SK-N-SH (cell line): Measurements from ENCODE around the gene PTPN14. TPM values are rescaled to one million over a fixed set of nuclear protein-coding genes. Genes with fewer than 3 reads are reported as not detected.

Source experiments
- CTCF ChIA-PET: fragments of 300-600, 350-600 bp; formaldehyde crosslinking; extraction: SDS; loops from one replicate; lab custom pipeline; 2021; lab: Yijun Ruan, JAX
- POLR2A ChIA-PET: fragments of 350-600 bp; sonication (Branson Sonifier 250); formaldehyde crosslinking; extraction: SDS; loops from one replicate; lab custom pipeline; 2020; ENCODE audit warnings: antibody characterized with exemption, inconsistent platforms; lab: Yijun Ruan, JAX
- DNase-seq: peaks from one replicate; pipeline ENCODE4 v3.0.0; 2012
- H2AFZ ChIP-seq: fragments of 200-600 bp; sonication (generic); 2 replicates; pipeline ENCODE4 v1.8.1; 2016; ENCODE audit warnings: antibody characterized with exemption, mild to moderate bottlenecking, low read depth
- H3F3A ChIP-seq: fragments of 200-600 bp; sonication (generic); replicated peaks from 2 replicates; pipeline ENCODE3; 2016; ENCODE audit warnings: antibody characterized with exemption, mild to moderate bottlenecking; ENCODE audit not compliant: insufficient read depth
- H3K27ac ChIP-seq, 2 experiments: fragments of 200-500 bp in 1 of 2; fragments of 200-600 bp in 1 of 2; sonication (Bioruptor generic) in 1 of 2; sonication (generic), shearing (Covaris generic) in 1 of 2; 2 replicates each; pipeline versions ENCODE4 v1.5.1 to v1.6.1; 2014 to 2016; ENCODE audit warnings: low read depth in 2 of 2, inconsistent platforms in 1 of 2, low read length in 1 of 2, mild to moderate bottlenecking in 1 of 2, mixed read lengths in 1 of 2
- H3K27me3 ChIP-seq: fragments of 200-600 bp; sonication (generic), shearing (Covaris generic); 2 replicates; pipeline ENCODE4 v1.6.1; 2016; ENCODE audit warnings: mixed run types; ENCODE audit not compliant: insufficient read depth
- H3K36me3 ChIP-seq, 2 experiments: fragments of 200-500 bp in 1 of 2; fragments of 200-600 bp in 1 of 2; sonication (Bioruptor generic) in 1 of 2; sonication (generic) in 1 of 2; replicated peaks in 1 of 2; 2 replicates each; pipeline versions ENCODE3 to v1.5.1; 2014 to 2016; ENCODE audit warnings: low read length in 1 of 2, mild to moderate bottlenecking in 1 of 2; ENCODE audit not compliant: insufficient read depth in 2 of 2, control insufficient read depth in 1 of 2
- H3K4me1 ChIP-seq, 2 experiments: fragments of 200-500 bp in 1 of 2; fragments of 200-600 bp in 1 of 2; sonication (Bioruptor generic) in 1 of 2; sonication (generic), shearing (Covaris generic) in 1 of 2; 2 replicates each; pipeline versions ENCODE4 v1.5.1 to v1.6.1; 2014 to 2016; ENCODE audit warnings: low read depth in 1 of 2, low read length in 1 of 2, mixed run types in 1 of 2; ENCODE audit not compliant: insufficient read depth in 2 of 2, control insufficient read depth in 1 of 2
- H3K4me2 ChIP-seq: fragments of 200-600 bp; sonication (generic), shearing (Covaris generic); 2 replicates; pipeline ENCODE4 v1.6.1; 2017; ENCODE audit warnings: mixed run types
- H3K4me3 ChIP-seq, 2 experiments: fragments of 200-500 bp in 1 of 2; fragments of 200-600 bp in 1 of 2; sonication (Bioruptor generic) in 1 of 2; sonication (generic), shearing (Covaris generic) in 1 of 2; 2 replicates each; pipeline versions ENCODE4 v1.5.1 to v1.8.1; 2014 to 2016; ENCODE audit warnings: low read depth in 2 of 2, inconsistent platforms in 1 of 2, low read length in 1 of 2, mild to moderate bottlenecking in 1 of 2, mixed read lengths in 1 of 2, moderate library complexity in 1 of 2
- H3K79me2 ChIP-seq: fragments of 200-600 bp; sonication (generic); 2 replicates; pipeline ENCODE4 v1.8.1; 2017; ENCODE audit warnings: mild to moderate bottlenecking; ENCODE audit not compliant: insufficient read depth
- H3K9ac ChIP-seq: fragments of 200-600 bp; sonication (generic); 2 replicates; pipeline ENCODE4 v1.6.1; 2017; ENCODE audit warnings: mixed run types
- H3K9me2 ChIP-seq: fragments of 200-600 bp; sonication (generic); 2 replicates; pipeline ENCODE4 v1.6.1; 2017; ENCODE audit warnings: mixed run types
- H3K9me3 ChIP-seq: fragments of 200-600 bp; sonication (generic); 2 replicates; pipeline ENCODE4 v1.6.1; 2017; ENCODE audit warnings: mixed run types, mild to moderate bottlenecking, moderate library complexity
- H4K20me1 ChIP-seq: fragments of 200-600 bp; sonication (generic); 2 replicates; pipeline ENCODE4 v1.6.1; 2017; ENCODE audit warnings: mild to moderate bottlenecking, mixed run types; ENCODE audit not compliant: insufficient read depth
- CHD2 ChIP-seq: fragments of 150-350 bp; IDR thresholded peaks from 2 replicates; pipeline ENCODE4 v1.6.1; 2018; ENCODE audit warnings: low read length; ENCODE audit not compliant: partially characterized antibody
- ELF1 ChIP-seq: IDR thresholded peaks from 2 replicates; pipeline ENCODE4 v1.4.0; 2012
- EZH2phosphoT487 ChIP-seq: fragments of 200-600 bp; sonication (generic); IDR thresholded peaks from 2 replicates; pipeline ENCODE4 v1.6.1; 2017; ENCODE audit warnings: low read depth, mixed run types, mild to moderate bottlenecking, antibody characterized with exemption, moderate library complexity, borderline replicate concordance
- FOSL2 ChIP-seq: IDR thresholded peaks from 2 replicates; pipeline ENCODE4 v1.4.0; 2012; ENCODE audit warnings: low read depth, mild to moderate bottlenecking, moderate library complexity, borderline replicate concordance
- FOXM1 ChIP-seq: IDR thresholded peaks from 2 replicates; pipeline ENCODE4 v1.4.0; 2012; ENCODE audit warnings: low read depth, mild to moderate bottlenecking
- GATA2 ChIP-seq: sonication (generic); formaldehyde crosslinking; IDR thresholded peaks from 2 replicates; pipeline ENCODE4 v1.5.0; 2020; ENCODE audit warnings: mild to moderate bottlenecking, missing genetic modification reagents
- MAX ChIP-seq: IDR thresholded peaks from 2 replicates; pipeline ENCODE4 v1.4.0; 2012; ENCODE audit warnings: low read depth
- MEF2A ChIP-seq: IDR thresholded peaks from 2 replicates; pipeline ENCODE4 v1.4.0; 2012; ENCODE audit warnings: low read depth, borderline replicate concordance
- MXI1 ChIP-seq: IDR thresholded peaks from 2 replicates; pipeline ENCODE4 v1.6.1; 2012; ENCODE audit warnings: mild to moderate bottlenecking, low read depth, low read length, improper control_type of control experiment
- NFIC ChIP-seq: IDR thresholded peaks from 2 replicates; pipeline ENCODE4 v1.4.0; 2012; ENCODE audit warnings: borderline replicate concordance
- NRF1 ChIP-seq: IDR thresholded peaks from 2 replicates; pipeline ENCODE4 v1.6.1; 2012; ENCODE audit warnings: low read depth, mild to moderate bottlenecking, low read length
- PBX3 ChIP-seq: IDR thresholded peaks from 2 replicates; pipeline ENCODE4; 2012
- RCOR1 ChIP-seq: fragments of 150-350 bp; IDR thresholded peaks from 2 replicates; pipeline ENCODE4 v1.6.1; 2017; ENCODE audit warnings: antibody characterized with exemption, low read length
- RFX5 ChIP-seq: IDR thresholded peaks from 2 replicates; pipeline ENCODE4 v1.6.1; 2012; ENCODE audit warnings: mild to moderate bottlenecking, improper control_type of control experiment, low read length
- RXRA ChIP-seq: IDR thresholded peaks from 2 replicates; pipeline ENCODE4 v1.4.0; 2012; ENCODE audit warnings: low read depth, mild to moderate bottlenecking, borderline replicate concordance
- SMC3 ChIP-seq: IDR thresholded peaks from 2 replicates; pipeline ENCODE4 v1.6.1; 2012; ENCODE audit warnings: low read depth, low read length, improper control_type of control experiment
- TEAD4 ChIP-seq: IDR thresholded peaks from 2 replicates; pipeline ENCODE4 v1.4.0; 2012; ENCODE audit warnings: mild to moderate bottlenecking, borderline replicate concordance; ENCODE audit not compliant: insufficient read depth
- YY1 ChIP-seq: IDR thresholded peaks from 2 replicates; pipeline ENCODE4 v1.4.0; 2012; ENCODE audit warnings: low read depth, mild to moderate bottlenecking
- WGBS: methylation state at CpG from one replicate; pipeline ENCODE4 v1.1.6; 2017; ENCODE audit warnings: low lambda C conversion rate; 5-methylcytosine and 5-hydroxymethylcytosine counted together
- polyA plus RNA-seq, 3 experiments: library from polyadenylated mRNA; depleted of rRNA; stranded (reverse); fragments of >200 nt; gene quantifications; 2 replicates each; pipeline ENCODE4 v1.2.3, GENCODE V29; 2012
- TF ChIP-seq, protein P1 (sequence below): fragments of 200-600 bp; sonication (generic); IDR thresholded peaks from 2 replicates; pipeline ENCODE4 v1.6.1; 2017; ENCODE audit warnings: antibody characterized with exemption, mild to moderate bottlenecking, moderate library complexity
- TF ChIP-seq, protein P2 (sequence below): fragments of 150-350 bp; IDR thresholded peaks from 2 replicates; pipeline ENCODE4 v1.6.1; 2016; ENCODE audit warnings: mild to moderate bottlenecking, low read depth, low read length

PTPN14 gene
- polyA plus RNA-seq, 1 of the 3 experiments (the other 2 are of a cell fraction): 12.8 TPM

DNA sequence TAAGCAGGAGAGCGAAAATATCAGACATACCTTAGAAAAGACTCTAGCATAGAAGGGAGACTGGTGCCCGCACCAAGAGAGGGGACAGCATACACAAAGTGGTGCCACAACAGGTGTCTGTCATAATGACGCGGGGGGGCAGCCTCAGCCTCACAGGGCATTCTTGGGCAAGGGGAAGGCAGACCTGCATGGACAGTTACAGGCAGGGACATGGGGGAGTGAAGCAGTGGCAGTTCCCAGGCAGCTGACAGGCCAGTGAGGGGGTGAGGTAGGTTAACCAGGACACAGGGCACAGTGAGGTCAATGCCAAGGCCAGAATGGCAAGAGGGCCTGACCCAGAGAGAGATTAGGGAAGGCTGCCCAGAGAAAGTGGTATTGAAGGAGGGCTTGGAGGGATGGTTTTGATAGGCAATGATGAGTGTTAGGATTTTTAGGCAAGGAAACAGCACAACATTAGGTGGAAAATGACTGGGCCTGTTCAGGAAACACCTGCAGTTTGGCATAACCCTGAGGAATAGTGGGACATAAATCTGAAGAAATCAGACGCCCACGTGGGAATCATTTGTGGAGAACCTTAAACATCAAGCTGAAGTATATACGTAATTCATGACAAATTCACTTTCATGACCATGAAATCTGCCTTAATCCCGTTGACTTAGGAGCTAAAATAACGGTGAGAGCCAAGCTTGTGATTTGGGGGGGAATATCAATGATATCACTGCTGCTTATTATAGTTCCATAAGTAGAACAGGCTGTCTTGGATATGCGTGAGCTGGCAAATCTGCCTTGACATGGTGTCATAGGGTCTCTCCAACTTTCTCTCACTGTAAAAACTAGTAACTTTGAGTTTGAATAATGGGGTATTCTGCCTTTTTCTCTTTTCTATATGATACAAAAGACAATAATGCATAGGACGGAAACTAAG, 8.9 kb downstream of the PTPN14 start:
- Histone ChIP-seq H3K4me3 (no peak overlapping the region), H3K9me2 (no peaks in the 10 kb centered on the region), H3F3A (peaks cover 17% of the 10 kb centered on the region), H3K4me1 (peaks cover 0 to 47% of the 10 kb centered on the region in 2 experiments; a peak in 3 of 4 replicates), H4K20me1 (peaks cover 99% of the 10 kb centered on the region), H3K9ac (no peak overlapping the region), H3K4me2 (no peak overlapping the region), H3K9me3 (no peaks in the 10 kb centered on the region), H3K79me2 (peaks cover 100% of the 10 kb centered on the region), H3K27ac (no peak overlapping the region)
- 88% methylated on average over 11 of the region's 11 CpGs for WGBS
- no peak for DNase-seq
- TF ChIP-seq MAX (no peak), EZH2phosphoT487 (no peak), ELF1 (no peak), TEAD4 (no peak), SMC3 (no peak), YY1 (no peak), MXI1 (no peak), RFX5 (no peak), MEF2A (no peak)
- TF ChIP-seq, protein P1, sequence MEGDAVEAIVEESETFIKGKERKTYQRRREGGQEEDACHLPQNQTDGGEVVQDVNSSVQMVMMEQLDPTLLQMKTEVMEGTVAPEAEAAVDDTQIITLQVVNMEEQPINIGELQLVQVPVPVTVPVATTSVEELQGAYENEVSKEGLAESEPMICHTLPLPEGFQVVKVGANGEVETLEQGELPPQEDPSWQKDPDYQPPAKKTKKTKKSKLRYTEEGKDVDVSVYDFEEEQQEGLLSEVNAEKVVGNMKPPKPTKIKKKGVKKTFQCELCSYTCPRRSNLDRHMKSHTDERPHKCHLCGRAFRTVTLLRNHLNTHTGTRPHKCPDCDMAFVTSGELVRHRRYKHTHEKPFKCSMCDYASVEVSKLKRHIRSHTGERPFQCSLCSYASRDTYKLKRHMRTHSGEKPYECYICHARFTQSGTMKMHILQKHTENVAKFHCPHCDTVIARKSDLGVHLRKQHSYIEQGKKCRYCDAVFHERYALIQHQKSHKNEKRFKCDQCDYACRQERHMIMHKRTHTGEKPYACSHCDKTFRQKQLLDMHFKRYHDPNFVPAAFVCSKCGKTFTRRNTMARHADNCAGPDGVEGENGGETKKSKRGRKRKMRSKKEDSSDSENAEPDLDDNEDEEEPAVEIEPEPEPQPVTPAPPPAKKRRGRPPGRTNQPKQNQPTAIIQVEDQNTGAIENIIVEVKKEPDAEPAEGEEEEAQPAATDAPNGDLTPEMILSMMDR: no peak
- TF ChIP-seq, all 33 proteins: peak for 0
- CTCF ChIA-PET: interaction anchor here (1.5 kb wide), 1 partner anchor 209 kb away, joined by 4 read pairs; no protein-coding TSS in a partner anchor
- Histone ChIP-seq H3K27me3 (no peaks in the 10 kb centered on the region), H2AFZ (no peak overlapping the region), H3K36me3 (peaks cover 9 to 10% of the 10 kb centered on the region in 2 experiments)
- POLR2A ChIA-PET: no interaction called here

- TF ChIP-seq RXRA (no peak), MEF2A (no peak), FOXM1 (no peak), NFIC (no peak), EZH2phosphoT487 (no peak), YY1 (no peak), CHD2 (no peak), GATA2 (CRISPR knock-in tag) (no peak), NRF1 (no peak), FOSL2 (no peak), RCOR1 (no peak), PBX3 (no peak)
- TF ChIP-seq, protein P2, sequence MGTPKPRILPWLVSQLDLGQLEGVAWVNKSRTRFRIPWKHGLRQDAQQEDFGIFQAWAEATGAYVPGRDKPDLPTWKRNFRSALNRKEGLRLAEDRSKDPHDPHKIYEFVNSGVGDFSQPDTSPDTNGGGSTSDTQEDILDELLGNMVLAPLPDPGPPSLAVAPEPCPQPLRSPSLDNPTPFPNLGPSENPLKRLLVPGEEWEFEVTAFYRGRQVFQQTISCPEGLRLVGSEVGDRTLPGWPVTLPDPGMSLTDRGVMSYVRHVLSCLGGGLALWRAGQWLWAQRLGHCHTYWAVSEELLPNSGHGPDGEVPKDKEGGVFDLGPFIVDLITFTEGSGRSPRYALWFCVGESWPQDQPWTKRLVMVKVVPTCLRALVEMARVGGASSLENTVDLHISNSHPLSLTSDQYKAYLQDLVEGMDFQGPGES: no peak
- peaks cover 9 to 10% of the 10 kb centered on the region in 2 experiments for H3K36me3 ChIP-seq
- peaks cover 99% of the 10 kb centered on the region for H4K20me1 ChIP-seq
- H3K79me2 ChIP-seq: peaks cover 100% of the 10 kb centered on the region
- no peaks in the 10 kb centered on the region for H3K9me3 ChIP-seq
- no peak overlapping the region for H3K4me3 ChIP-seq
- WGBS: 90% methylated on average over 2 of the region's 2 CpGs
- H2AFZ ChIP-seq: no peak overlapping the region
- no peaks in the 10 kb centered on the region for H3K27me3 ChIP-seq
- ChIA-PET CTCF (no interaction called here), POLR2A (no interaction called here)
- no peaks in the 10 kb centered on the region for H3K9me2 ChIP-seq
- peaks cover 20% of the 10 kb centered on the region for H3F3A ChIP-seq
- no peak overlapping the region for H3K9ac ChIP-seq
- DNase-seq: no peak
- no peak overlapping the region for H3K27ac ChIP-seq
- peaks cover 2 to 48% of the 10 kb centered on the region in 2 experiments; a peak in 3 of 4 replicates for H3K4me1 ChIP-seq
- H3K4me2 ChIP-seq: no peak overlapping the region
Measured at GRCh38 chr1:214541693-214542092, 9.7 kb downstream of the PTPN14 start.
